MG63 (cell line): ENCODE results near the gene DCAKD. TPM values are rescaled to one million over a fixed set of nuclear protein-coding genes. Genes with fewer than 3 reads are reported as not detected.

Experiments used
- DNase-seq: peaks from one replicate; pipeline ENCODE4 v3.0.0-alpha.2; 2020
- H3K27me3 ChIP-seq: fragments of 250-450 bp; sonication (Bioruptor Pico); 2 replicates; pipeline ENCODE4 v1.5.1; 2020; ENCODE audit warnings: mild to moderate bottlenecking, moderate library complexity
- H3K36me3 ChIP-seq: fragments of 250-450 bp; sonication (Bioruptor Pico); 2 replicates; pipeline ENCODE4 v1.5.1; 2020; ENCODE audit warnings: mild to moderate bottlenecking, moderate library complexity
- H3K4me3 ChIP-seq: fragments of 250-450 bp; sonication (Bioruptor Pico); 2 replicates; pipeline ENCODE4 v1.5.1; 2020; ENCODE audit warnings: mild to moderate bottlenecking, moderate library complexity
- H3K9me3 ChIP-seq: fragments of 250-450 bp; sonication (Bioruptor Pico); 2 replicates; pipeline ENCODE4 v1.5.1; 2020; ENCODE audit warnings: mild to moderate bottlenecking, moderate library complexity
- total RNA-seq: library from RNA; depleted of rRNA; stranded (reverse); fragments of >200 nt; shearing (Covaris generic); gene quantifications from 2 replicates; pipeline ENCODE4 v1.2.3, GENCODE V29; 2014; ENCODE audit warnings: low replicate concordance

The DCAKD gene
- total RNA-seq, 1 experiment from 2014 or later, result 24.1 TPM

- H3K27me3 ChIP-seq, result no peaks in the 10 kb centered on the region
- H3K9me3 ChIP-seq, result peaks cover 3% of the 10 kb centered on the region; the same call in 1 of the 2 replicates
- peaks cover 6% of the 10 kb centered on the region; the same call in 1 of the 2 replicates for H3K36me3 ChIP-seq
- no peak overlapping the region for H3K4me3 ChIP-seq
- DNase-seq, result no peak
These were observed 30.9 kb downstream of the DCAKD start for GRCh38 chr17:45020354-45021138.

DNA sequence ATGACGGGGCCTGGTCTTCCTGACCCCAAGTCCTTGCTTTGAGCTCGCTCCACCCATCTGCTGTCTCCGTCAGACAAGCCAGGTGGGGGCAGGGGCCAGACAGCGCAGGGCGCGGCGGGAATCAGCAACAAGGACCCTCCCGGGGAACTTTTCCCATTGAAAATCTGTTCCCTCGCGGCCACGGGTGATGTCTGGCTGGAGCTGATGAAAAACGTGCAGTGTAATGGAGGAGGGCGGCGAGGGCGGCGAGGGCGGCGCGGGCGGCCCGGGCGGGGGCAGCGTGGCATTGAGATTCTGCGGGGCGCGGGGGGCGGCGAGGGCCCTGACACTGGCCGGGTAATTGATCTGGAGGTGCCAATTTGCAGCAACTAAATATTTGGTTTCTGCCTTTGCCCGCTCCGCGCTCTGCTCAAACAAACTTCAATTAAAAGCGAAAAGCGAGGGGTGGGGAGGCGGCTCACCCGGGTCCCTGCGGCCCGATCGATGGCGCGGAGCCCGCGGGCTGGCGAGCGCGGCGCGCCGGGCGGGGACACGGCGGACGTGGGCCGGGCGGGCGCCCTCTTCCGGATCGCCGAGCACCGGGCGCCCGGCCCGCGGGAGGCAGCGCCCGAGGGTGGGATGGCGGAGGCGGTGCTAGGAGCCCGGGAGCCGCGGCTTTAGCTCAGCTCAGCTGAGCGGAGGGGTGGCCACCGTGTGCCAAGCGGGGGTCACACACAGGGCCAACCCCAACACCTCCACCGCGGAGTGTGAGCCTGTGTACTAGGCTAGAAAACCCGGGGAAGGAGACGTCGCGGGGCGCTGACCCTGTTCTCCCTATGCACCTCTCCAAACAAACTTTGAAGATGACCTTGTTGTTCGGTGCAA is 32.4 kb downstream of the DCAKD start:
- Histone ChIP-seq H3K27me3 (no peaks in the 10 kb centered on the region), H3K9me3 (peaks cover 3% of the 10 kb centered on the region; the same call in 1 of the 2 replicates), H3K36me3 (peaks cover 6% of the 10 kb centered on the region; the same call in 1 of the 2 replicates), H3K4me3 (peak overlapping the region; percentile 43)
- DNase-seq, result peak; percentile 64

- peaks cover 3% of the 10 kb centered on the region; the same call in 1 of the 2 replicates for H3K9me3 ChIP-seq
- no peaks in the 10 kb centered on the region for H3K27me3 ChIP-seq
- H3K4me3 ChIP-seq, result peak overlapping the region; percentile 43
- H3K36me3 ChIP-seq, result peaks cover 6% of the 10 kb centered on the region; the same call in 1 of the 2 replicates
- DNase-seq, result no peak
These were observed 33.0 kb downstream of the DCAKD start for GRCh38 chr17:45018514-45018847.

DNA sequence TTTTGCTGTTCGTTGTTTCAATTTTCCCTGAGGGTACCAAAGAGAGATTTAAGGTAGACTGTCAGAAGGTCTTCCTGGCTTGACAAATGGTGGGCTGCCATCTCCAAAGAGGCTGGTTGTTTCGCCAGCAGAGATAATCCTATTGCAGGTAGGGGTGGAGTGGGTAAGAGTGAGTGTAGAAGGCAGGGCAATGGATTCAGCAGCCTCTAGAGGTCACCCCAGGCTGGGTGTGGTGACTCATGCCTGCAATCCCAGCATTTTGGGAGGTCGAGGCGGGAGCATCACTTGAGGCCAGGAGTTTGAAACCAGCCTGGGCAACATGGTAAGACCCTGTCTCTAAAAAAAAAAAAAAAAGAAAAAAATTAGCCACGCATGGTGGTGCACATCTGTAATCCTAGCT is 34.6 kb downstream of the DCAKD start:
- H3K4me3 ChIP-seq, result no peak overlapping the region
- no peaks in the 10 kb centered on the region for H3K27me3 ChIP-seq
- H3K9me3 ChIP-seq, result peaks cover 3% of the 10 kb centered on the region; the same call in 1 of the 2 replicates
- H3K36me3 ChIP-seq, result peaks cover 6% of the 10 kb centered on the region; the same call in 1 of the 2 replicates
- DNase-seq, result peak; percentile 45

DNA sequence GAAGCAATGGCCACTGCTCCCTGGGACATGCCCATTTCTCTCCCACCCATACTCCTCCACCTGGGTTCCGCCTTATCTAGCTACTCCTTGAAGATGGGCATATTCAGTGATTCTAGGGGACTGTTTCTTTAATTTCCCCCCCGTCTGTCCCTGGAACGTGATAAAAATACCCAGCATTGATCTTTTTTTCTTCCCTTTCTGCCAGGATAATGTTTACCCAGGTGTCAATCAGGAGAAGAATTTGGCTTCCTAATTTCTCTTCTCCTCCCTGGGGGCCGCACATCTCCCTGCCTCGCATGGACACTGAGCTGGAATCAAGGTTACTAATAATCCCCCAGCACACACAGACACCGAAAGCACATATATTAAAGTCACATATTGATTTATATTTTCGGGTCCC is 35.2 kb downstream of the DCAKD start:
- peaks cover 3% of the 10 kb centered on the region; the same call in 1 of the 2 replicates for H3K9me3 ChIP-seq
- H3K27me3 ChIP-seq, result no peaks in the 10 kb centered on the region
- H3K36me3 ChIP-seq, result peaks cover under 1% of the 10 kb centered on the region; the same call in 1 of the 2 replicates
- DNase-seq, result no peak
- H3K4me3 ChIP-seq, result no peak overlapping the region

- Histone ChIP-seq H3K27me3 (no peaks in the 10 kb centered on the region), H3K4me3 (no peak overlapping the region), H3K9me3 (no peaks in the 10 kb centered on the region), H3K36me3 (no peaks in the 10 kb centered on the region)
- no peak for DNase-seq
These were observed 38.1 kb downstream of the DCAKD start for GRCh38 chr17:45013021-45013997.

DNA sequence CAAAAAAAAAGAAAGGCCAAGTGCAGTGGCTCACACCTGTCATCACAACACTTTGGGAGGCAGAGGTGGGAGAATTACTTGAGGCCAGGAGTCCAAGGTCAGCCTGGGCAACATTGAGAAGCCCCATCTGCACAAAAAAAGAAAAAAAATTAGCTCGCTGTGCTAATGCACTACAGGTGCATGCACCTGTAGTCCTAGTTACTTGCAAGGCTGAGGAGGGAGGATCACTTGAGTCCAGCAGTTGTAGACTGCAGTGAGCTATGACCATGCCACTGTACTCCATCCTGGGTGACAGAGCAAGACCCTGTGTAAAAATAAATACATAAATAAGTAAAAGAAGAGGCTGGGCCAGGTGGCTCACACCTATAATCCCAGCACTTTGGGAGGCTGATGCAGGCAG is 39.7 kb downstream of the DCAKD start:
- H3K27me3 ChIP-seq, result no peaks in the 10 kb centered on the region
- H3K9me3 ChIP-seq, result no peaks in the 10 kb centered on the region
- no peaks in the 10 kb centered on the region for H3K36me3 ChIP-seq
- no peak for DNase-seq
- H3K4me3 ChIP-seq, result no peak overlapping the region

DNA sequence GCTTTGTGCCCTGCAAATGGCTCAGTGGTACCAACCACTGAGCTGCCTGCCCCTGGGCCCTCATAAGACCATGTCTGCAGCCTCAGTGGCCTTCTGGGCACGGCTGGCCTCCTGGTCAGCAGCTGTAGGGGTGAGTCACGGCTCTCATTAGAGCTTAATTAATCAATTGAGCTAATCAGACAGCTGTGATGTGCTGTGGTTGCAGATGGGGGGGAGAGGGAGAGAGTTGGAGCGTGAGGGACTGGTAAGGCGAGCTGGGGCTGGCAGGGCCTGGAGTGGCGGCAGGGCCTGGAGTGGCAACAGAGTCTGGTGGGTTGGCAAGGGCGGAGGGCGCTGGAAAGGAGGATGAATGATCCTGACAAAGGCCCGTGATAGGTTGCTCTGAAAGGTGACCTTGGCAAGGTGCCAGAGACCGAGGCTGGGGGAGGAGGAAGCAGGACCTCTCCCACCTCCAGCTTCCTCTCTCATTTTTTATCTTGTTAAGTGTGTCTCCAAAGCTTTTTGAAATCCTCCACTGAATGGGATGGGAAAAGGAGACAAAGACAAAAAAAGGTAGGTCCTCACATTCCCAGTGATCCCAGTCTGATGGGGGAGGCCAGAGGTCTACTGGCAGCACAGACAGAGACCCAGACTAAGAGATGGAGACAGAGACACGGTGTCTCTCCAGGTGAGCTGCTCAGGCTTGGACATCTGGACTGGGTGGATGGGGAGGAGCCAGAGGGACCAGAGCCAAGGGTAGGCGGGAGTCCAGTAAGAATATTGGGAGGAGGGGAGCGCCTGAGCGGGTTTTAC is 41.6 kb downstream of the DCAKD start:
- Histone ChIP-seq H3K9me3 (no peaks in the 10 kb centered on the region), H3K27me3 (no peaks in the 10 kb centered on the region), H3K4me3 (no peak overlapping the region), H3K36me3 (no peaks in the 10 kb centered on the region)
- DNase-seq, result no peak

DNA sequence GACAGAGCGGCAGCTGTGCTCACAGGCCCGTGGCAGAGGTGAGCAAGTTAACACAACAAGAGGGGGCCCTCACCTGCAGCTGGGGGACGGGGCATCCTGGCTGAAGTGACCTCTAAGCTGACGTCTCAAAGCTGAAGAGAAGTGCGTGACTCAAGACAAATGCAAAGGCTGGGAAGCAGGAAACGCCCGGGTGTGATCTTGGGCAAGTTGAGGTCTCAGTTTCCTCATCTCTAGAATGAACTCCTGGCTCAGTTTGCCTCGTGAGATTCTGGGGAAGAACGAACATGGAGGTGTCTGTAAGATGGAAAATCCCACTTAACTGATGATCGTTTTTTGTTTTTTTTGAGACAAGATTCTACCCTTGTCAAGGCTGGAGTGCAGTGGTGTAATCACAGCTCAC is 43.2 kb downstream of the DCAKD start:
- H3K36me3 ChIP-seq, result no peaks in the 10 kb centered on the region
- no peak overlapping the region for H3K4me3 ChIP-seq
- H3K9me3 ChIP-seq, result no peaks in the 10 kb centered on the region
- H3K27me3 ChIP-seq, result no peaks in the 10 kb centered on the region
- DNase-seq, result no peak

- no peaks in the 10 kb centered on the region for H3K27me3 ChIP-seq
- no peak overlapping the region for H3K4me3 ChIP-seq
- H3K9me3 ChIP-seq, result no peaks in the 10 kb centered on the region
- no peak for DNase-seq
- H3K36me3 ChIP-seq, result no peaks in the 10 kb centered on the region
These were observed 44.4 kb downstream of the DCAKD start for GRCh38 chr17:45006927-45007461.

- Histone ChIP-seq H3K36me3 (no peaks in the 10 kb centered on the region), H3K27me3 (no peaks in the 10 kb centered on the region), H3K9me3 (no peaks in the 10 kb centered on the region), H3K4me3 (no peak overlapping the region)
- no peak for DNase-seq
These were observed 45.7 kb downstream of the DCAKD start for GRCh38 chr17:45005700-45006099.

DNA sequence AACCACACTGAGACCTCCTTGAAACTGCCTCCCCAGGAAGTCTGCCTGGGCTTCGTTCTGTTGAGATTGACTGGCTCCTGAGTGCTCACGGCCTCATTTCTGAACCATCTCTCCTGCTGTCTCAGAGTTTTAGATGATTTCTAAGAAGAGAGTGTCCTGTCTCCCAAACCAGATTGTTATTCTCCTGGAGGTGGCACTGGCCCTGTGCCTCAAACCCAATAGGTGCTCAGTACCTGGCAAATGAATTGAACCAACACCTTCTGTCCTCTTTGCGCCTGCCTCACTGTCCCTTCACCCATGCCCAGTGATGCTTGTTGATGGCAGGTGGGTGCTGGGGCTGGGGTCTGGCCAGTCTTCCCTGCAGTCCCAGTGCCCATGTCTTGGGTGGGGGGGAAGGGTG is 47.0 kb downstream of the DCAKD start:
- H3K36me3 ChIP-seq, result no peaks in the 10 kb centered on the region
- no peak for DNase-seq
- no peak overlapping the region for H3K4me3 ChIP-seq

DNA sequence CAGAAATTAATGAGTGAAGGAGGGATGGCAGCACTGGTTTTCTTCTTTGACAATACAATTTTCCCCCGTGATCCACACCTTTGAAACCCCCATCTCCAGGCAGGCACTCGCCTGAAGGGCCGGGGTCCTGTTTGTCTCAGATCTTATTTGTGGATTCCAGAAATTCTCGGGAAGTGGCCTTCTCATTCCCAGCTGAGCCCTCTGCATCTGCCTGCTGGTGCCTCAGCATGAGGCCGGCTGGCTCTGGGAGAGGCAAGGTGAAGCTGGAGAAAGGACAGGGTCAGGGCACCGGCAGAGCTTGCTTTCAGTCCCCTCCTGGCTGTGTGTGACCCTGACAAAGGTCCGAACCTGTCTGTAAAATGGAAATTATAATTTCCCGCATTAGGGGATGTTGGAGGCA is 47.6 kb downstream of the DCAKD start:
- no peak overlapping the region for H3K4me3 ChIP-seq

More for the DNA sequence above, 47.0 kb downstream of the DCAKD start:
- Histone ChIP-seq H3K9me3 (peaks cover 6% of the 10 kb centered on the region), H3K27me3 (no peaks in the 10 kb centered on the region)

DNA sequence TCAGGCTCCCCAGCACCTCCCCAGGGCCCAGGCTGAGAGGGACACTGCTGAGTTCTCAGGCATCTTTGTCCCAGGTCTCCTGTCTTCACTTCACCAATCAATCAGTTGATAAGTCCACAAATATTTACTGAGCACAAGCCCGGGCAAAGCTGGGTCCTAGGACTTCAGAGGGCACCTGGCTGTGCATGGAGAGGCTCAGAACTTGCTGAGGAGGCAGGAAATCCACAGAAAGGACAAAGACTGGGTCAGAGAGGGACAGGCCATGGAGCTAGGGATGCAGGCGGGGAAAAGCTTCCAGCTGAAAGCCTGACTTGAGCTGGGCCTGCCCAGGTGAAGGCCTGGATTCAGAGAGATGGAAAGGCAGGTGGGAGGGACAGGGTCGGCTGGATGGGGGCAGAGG is 50.1 kb downstream of the DCAKD start:
- Histone ChIP-seq H3K9me3 (peaks cover 8% of the 10 kb centered on the region), H3K4me3 (no peak overlapping the region), H3K36me3 (no peaks in the 10 kb centered on the region), H3K27me3 (no peaks in the 10 kb centered on the region)
- DNase-seq, result no peak

More for the DNA sequence above, 47.6 kb downstream of the DCAKD start:
- H3K27me3 ChIP-seq, result no peaks in the 10 kb centered on the region
- no peaks in the 10 kb centered on the region for H3K36me3 ChIP-seq
- no peak for DNase-seq
- H3K9me3 ChIP-seq, result peaks cover 8% of the 10 kb centered on the region

- Histone ChIP-seq H3K9me3 (peaks cover 8% of the 10 kb centered on the region), H3K4me3 (no peak overlapping the region), H3K36me3 (no peaks in the 10 kb centered on the region), H3K27me3 (no peaks in the 10 kb centered on the region)
- no peak for DNase-seq
These were observed 52.0 kb downstream of the DCAKD start for GRCh38 chr17:44999433-44999832.
